ENCODE results near the gene INO80B.
"Not testable (repeated sequence)": the region's sequence is repeated elsewhere in the genome, so short reads cannot be mapped to it uniquely, and the experiment has no call there.

INO80B gene

DNA sequence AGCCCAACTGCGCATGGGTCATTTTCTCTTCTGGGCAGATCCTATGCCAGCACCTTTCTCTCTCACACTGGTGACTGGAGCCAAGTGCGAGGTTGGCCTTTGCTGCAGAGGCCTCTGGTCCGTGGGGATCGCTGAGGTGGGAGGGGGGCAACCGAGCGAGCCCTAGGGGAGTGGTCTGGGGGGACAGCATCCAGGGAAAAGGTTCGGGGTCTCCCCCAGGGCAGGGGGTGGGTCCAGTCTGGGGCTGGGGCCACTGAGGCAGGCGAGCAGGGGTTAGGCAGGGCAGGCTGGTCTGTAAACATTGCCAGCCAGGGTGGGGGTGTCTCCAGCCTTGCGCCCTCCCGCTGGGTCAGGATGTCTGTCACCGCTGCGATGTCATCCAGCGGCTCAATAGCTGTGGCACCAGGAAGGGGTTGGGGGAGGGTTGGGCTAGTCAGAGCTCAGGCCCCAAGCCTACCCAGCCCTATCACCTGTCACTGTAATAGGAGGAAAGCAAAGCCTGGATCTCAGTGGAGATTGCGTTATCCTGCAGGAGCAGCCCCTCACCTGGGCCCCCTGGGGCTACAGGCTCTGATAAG lies 28.6 kb upstream of the INO80B start:
- no peak for DNase-seq (ENCODE audit: low read depth)

DNA sequence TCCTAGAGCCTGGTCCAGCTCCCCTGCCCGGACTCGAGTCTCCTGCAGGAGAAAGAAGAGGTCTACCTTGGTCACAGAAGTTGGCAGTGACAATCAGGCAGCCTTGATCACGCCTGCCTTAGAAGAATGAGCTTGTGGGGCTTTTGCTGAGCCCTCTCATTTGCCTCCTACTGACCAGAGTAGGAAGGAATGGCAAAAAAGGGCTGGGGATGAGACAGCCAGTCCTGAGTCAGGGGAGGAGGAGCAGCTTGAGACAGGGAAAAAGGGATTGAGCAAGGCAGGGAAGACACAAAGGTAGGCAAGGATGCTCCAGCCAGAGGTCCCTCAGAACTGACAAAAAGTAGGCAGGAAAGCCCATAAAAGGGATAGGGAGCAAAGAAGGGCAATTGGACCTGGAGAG lies 27.3 kb upstream of the INO80B start:
- no peak for DNase-seq (ENCODE audit: low read depth)

DNA sequence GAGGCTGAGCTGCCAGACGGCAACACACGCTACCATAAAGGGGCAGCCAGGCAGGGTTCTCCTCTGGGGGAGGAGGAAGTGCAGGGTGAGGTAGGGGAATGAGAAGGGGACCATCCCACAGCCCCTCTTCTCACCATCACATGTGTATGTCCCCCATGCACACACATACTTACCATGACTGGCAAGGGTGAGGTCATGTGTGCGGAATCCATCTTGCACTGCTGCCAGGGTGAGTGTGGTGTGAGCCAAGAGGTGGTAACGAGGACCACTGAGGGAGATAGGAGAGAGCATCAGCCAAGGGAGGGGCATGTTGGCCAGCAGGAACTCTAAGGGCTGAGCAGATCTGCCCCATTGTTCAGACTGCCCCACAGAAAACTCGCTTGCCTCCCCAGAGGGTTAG lies 26.2 kb upstream of the INO80B start:
- no peak for DNase-seq (ENCODE audit: low read depth)

DNA sequence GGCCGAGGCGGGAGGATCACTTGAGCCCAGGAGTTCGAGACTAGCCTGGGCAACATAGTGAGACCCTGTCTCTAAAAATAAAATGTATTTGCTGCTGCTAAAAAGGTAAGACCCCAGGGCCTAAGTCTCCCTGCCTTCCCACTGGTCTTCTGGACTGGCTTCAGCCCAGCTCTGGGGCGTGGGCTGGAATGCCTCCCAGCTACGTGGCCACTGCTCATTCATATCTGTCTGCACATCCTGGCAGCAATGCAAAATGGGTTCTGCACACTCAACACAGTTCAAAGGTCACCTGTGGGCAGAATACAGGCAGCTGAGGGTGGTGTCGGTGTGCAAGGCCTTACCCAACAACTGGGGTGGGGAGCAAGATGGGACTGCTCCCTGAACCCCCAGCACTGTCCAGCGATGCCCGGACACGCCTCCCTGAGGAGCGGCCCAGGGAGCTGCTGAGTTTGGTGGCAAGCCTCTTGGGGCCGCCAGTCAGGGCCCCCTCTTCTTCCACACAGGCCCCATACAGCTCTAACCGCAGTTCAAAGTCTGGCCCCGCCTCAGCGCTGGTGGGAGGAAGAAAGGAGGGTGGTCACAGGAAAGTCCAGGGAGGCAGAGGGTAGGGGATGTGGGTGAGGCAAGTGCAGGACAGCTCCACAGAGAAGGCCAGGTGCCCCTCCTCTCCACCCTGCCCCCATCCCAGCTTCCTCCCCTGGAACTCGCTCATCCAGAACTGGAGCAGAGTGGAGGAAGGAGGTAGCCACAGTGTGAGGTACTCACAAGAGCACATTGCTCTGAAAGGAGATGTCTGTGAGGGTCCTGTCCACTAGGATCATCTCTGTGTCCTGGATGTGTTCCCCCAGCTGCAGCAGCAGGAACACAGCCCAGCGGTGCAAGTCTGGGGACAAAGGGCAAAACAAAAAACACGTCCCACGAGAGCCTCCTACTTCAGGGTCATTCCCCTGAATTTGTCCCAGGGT lies 25.1 kb upstream of the INO80B start:
- no peak for DNase-seq (ENCODE audit: low read depth)

DNA sequence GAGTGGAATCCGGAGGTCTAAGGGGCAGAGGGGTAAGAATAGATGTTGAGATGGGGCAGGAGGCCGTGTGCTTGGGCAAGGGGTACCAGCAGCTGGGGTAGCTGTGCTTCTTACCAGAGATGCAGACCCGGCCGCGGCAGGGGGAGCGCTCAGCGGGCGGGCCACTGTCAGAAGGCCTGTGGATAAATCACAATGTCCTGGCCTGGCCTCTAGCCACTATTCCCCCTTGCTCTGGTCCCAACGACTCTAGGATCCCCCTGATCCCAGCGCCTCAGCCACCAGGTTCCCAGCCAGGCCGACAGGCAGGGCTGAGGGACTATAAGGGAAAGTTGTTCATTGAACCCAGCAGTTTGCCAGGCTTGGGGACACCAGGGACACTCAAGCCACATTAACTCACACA lies 24.4 kb upstream of the INO80B start:
- DNase-seq (ENCODE audit: low read depth): no peak

DNA sequence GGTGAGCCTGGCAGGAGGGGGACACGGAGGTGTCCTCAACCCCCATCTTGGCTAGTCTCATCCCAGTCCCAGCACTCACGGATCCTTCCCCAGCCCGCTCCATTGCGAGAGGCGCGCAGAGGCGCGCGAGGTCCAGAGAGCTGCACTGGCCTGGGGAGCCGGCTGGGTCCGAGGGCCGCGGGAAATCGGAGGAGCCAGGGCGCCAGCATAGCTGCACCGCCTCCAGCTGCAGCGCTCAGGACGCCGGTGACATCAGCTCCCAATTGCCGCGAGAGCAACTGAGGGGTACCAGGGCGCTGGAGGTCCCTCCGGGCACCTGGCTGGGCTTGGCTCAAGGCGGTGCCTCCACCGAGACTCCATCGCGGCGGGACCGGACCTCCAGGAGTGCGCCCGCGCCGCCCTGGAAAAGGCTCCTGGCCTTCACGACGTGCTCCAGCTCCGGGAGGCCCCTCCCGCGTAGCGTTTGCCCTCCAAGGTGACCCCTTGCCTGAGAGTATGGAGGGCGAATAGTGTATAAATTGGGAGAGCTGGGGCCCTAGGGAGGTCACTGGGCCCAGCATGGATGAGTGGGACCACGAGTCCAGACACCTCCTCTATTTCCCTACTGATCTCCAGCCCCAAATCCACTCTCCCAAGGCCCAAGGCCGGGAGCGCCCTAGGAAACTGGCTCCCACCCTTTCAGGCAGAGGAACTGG lies 18.6 kb upstream of the INO80B start:
- no peak for DNase-seq (ENCODE audit: low read depth)

DNA sequence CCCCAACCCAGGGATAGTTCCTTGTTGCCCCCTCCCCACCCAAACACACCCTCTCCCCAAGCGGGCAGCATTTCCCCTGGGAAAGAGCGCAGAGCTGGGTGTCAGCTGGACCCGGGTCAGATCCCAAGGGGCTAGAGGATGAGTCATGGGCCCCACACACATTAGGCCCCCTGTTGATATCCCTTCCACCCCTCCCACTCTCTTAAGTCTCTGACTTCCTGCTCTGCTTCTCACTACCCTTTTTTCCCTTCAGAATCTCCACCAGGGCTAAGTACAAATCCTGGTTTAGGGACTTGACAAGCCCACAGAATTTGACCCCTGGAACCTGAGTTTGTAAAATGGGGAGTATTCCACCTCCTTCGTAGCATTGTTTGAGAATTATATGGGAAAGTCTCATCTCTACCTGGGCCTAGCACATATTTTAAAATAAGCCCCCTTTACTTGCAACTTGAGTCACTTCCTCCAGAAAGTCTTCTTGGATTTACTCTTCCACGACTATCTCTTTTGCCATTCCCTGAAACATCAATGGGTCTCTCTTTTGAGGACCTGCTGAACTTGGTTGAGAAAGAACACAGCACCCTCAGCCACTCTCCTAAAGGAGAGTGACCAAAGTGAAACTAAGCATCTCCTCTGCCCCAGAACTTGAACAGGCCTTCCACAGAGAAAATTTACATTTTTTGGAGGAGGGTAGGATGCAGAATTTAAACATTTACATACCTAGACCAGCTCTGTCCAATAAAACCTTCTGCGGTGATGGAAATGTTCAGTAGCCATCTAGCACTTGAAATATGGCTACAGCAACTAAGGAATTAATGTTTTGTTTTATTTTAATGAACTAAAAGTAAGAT lies 17.8 kb upstream of the INO80B start:
- no peak for DNase-seq (ENCODE audit: low read depth)

DNA sequence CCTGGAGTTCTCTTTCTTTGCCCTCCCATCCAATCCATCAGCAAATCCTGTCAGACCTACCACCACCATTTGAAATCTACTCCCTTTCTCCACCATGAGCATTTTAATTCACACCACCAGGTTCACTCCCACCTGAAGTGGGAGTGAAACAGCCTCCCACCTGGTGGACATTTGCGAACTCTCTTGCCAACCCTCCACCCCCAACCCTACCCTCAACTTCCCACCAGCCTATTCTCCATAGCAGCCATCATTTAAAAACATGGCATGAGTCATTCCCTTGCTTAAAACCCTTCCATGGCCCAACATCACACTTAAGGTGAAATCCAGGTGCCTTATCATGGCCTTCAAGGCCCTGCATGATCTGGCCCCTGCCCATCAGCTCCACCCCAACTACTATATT lies 16.6 kb upstream of the INO80B start:
- DNase-seq (ENCODE audit: low read depth): no peak

DNA sequence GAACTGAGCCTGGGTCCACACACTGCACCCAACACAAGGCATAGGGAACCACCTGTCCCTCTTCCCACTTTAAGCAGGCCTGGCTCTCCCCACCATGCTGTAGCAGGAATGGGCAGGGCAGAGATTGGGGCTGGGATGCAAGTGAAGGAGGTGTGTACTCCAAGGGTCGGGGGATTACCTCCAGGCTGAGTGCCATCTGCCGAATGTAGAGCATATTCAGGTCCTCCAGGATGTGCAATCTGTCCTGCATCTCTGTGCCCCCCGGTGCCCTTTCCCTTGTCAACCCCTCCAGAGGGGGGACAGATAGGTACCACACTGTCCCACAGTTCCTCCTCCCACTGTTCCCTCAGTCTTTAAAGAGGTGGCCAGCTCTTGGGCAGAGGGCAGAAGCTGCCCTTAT lies 15.5 kb upstream of the INO80B start:
- DNase-seq (ENCODE audit: low read depth): no peak

DNA sequence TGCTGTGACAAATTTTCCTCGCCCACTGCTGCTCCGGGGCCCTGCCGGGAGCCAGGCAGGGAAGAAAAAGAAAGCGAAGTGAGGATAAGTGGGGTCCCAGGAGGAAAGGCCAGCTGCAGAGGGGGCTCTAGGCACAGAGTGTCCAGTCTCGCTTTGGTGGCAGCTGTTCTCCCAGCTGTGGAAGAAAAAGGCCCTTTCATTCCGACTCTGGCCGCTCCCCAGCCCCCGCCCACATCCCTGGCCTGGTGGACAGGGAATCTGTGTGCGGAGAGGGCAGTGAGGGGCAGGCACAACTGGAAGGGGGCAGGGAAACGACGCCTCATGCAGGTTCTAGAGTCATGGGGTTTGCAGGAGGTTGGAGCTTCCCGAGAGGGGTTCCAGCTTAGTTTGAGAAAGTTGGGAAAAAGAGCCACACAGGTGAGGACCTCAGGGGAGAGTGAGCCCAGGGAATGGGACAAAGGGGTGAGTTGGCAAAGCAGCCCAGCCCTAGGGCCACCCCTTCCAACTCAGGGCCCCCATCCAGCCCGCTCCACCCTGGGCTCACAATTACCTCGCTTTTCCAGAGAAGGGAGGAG lies 15.0 kb upstream of the INO80B start:
- no peak for DNase-seq (ENCODE audit: low read depth)

DNA sequence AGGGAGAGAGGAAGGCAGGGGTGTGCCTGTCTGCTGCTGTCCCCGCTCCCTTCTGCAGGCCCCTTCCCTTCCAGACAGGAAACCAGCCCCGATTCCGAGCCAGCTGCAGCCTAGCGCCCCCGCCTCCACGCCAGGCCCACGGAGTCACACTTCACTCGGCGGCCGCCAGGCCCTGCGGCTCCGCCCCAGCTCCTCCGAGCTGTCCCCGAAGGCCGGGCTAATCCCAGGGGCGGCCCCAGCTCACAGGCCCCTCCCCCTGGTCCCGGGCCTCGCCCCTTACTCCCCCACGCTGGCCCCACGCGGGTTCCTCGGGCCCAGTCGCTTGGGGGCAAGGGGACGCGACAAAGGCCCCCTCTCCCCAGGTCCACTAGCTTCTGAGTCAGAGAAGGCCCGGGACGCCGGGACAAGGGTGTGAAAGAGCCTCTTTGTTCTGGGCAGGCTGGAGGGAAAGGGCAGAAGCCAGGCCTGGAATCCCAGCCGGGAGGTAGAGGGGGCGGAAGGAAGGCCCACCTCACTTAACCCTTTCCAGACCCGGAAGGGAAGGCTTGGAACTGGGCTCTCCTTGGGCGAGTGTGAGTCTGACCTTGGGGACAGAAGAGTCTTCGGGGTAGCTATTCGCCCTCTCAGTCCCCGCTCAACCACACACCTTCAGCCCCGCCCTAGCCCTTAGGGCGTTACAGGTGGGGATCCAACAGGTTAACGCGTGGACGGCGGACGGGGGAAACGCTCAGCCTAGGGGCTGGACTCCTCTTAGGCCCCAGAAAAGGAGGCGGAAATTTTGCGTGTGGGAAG lies 14.3 kb upstream of the INO80B start:
- no peak for DNase-seq (ENCODE audit: low read depth)

DNA sequence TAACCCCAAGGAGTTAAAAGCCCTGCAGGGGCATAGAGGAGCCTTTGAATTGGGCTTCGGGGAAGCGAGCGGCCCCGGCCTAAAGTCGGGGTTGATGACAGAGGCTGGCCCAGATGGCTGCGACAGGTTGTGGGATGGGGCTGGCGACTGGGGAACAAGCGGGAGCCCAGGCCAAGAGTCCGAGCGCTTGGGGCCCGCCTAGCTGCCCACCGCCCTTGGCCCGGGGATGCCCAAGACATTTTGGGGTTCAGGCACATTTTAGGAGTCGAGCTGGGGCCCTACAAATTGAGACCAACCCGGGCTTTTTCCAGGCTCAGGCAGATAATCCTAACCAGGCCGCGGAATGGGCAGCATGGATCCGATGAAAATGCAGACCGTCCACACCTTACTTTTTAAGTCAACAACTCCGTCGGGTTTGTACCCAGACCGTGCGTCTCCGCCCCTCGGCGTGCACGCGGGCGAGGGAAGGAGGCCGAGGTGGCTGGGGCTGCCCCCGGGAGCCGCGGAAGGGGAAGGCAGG lies 13.7 kb upstream of the INO80B start:
- DNase-seq (ENCODE audit: low read depth): no peak

DNA sequence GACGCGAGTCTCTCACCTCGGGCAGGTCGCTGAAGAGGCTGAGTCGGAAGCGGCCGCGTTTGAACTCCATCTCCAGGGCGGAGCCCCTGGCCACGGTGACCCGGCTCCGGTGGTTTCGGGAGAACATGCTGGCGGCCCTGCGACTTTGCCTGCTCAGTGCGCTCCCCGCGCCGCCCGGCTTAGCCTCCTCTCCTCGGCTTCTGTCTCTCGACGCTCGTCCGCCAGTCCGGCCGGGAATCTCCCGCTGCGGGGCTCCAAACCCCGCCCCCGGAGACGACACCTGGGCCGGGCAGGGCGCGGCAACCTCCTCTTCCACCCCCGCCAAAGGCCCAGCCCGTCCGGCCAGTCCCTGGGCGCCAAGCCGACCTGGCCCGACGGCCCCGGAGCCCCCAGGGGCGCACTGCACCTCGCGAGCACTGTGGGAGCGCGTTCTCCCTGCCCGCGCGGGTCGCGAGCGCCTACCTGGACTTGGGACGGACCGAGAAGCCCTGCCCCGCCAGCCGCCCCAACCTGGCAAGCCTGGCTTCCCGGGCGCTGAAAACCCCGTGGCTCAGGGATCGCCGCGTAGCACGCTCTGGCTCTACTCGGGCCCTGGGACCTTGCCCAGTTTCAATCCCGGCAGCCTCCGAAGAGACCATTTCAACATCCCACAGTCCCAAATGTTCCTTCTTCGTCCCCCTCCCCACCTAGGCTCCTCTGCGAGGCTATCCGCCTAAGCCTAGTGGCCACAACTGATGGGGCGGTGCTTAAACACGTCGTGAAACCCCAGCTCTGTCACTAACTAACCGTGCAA lies 13.0 kb upstream of the INO80B start, which contains the start of gene RTKN:
TSS of gene RTKN (minus strand) at position 248 of the 793 bp plus-strand sequence. CDS start at position 127, 121 bp downstream.
- DNase-seq (ENCODE audit: low read depth): no peak

DNA sequence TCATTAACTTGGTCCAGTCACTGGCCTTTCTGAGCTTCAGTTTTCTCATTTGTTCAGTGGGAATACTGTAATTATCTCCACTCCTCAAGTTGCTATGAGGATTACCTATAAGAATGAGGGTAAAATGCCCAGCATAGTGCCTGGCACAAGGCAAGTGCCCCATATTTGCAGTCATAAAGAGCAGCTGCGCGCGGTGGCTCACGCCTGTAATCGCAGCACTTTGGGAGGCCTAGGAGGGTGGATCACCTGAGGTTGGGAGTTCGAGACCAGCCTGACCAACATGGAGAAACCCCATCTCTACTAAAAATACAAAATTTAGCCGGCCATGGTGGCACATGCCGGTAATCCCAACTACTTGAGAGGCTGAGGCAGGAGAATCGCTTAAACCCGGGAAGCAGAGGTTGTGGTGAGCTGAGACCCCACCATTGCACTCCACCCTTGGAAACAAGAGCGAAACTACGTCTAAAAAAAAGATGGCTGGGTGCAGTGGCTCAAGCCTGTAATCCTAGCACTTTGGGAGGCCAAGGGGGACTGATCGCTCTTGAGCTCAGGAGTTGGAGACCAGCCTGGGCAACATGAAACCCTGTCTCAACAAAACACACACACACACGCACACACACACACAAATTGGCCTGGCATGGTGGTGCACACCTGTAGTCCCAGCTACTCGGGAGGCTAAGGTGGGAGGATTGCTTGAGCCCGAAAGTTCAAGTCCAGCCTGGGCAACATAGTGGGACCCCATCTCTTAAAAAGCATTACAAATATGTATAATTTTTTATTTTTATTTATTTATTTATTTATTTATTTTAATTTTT lies 12.2 kb upstream of the INO80B start:
- not testable (repeated sequence) for DNase-seq (ENCODE audit: low read depth)

DNA sequence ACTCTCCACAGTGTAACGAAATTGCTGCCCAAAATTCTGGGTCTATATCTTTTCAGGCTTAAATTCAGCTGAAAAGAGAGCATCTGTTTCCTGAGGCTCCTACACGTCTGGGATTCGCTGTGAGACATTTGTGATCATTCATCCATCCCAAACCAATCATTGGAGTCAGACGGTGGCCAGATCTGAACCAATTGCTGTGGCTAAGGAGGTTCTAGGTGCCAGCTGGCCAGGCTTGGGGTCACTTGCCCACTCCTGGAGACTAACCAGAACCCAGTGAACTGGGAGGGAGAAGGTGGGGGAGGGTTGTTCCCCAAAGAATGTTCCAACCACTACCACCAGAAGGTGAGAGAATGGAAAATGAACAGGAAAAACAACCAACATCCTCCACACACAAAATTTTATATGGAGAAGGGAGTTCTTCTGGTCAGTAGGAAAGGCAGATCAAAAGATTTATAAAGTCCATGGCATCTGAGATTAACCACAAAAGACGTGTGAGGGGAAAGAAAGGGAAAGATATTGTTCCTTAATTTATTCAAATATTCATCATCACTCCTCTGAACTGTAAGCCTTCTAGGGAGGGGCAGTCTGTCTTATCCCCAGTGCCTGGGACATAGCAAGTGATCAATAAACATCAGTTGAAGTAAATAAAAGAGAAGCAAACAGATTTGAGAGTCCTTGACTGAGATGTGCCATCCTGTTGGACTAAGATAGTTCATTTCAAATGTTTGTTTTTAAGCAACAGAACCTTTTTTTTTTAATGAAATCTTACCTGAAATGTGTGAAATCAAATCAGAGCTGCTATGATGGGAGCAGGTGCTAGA lies 10.2 kb upstream of the INO80B start:
- DNase-seq (ENCODE audit: low read depth): no peak

DNA sequence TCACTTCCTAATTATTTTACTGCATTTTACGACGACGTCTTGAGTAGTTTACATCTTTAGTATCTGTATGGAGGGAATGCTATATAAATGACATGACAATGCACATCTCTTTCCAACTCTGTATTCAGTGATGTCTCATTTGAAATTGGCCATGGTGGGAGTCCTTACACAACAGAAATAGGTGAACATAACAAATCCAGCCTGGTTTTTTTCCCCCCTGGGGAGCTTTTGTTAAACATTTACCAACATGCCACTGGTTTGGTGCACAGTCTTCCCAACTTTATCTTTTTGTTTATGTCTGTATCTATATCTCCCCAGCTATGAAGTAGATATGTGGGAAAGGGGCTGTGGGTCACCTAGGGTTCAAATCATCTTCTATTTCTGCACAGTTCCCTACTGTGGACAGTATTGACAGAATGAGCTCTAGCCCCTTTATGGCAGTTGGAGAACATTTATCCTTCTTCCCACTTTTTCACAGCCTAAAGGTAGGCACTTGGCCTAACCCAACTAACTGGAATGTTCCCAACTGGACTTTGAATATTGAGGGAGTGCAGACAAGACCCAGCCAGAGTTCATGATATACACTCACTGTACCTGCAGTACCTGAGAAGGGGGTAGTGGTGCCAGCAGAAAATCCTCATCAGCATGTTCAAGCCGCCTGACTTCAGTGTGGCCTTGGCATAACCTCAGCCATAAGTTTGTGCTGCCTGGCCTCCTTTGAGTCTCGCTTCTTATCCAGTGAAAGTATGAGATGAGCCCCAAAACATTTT lies 7.5 kb upstream of the INO80B start:
- no peak for DNase-seq (ENCODE audit: low read depth)

DNA sequence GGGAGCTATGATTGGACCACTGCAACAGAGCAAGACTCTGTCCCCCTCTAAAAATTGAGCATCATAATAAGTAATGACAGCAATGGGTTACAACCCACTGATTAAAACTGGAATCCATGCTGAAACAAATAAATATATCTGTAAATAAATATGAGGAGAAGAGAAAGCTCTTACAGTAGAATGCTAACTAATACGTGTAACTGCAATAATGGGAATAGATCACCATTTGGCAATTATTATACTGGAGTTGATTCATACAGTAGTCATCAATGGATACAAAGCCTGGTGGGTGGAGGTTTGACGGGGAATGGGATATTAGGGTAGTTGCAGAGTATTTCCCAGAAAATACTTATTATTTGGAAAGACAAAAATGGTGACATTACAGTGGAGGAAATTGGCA lies 6.1 kb upstream of the INO80B start:
- DNase-seq (ENCODE audit: low read depth): no peak
